ENCODE data around the gene ZYG11A.

- no peak for TF ChIP-seq TEAD4 (IDR thresholded peaks at IDR 0.05)
- no peak for TF ChIP-seq RAD21 (IDR thresholded peaks at IDR 0.05; ENCODE audit: low read depth)
- no peak for TF ChIP-seq EP300 (IDR thresholded peaks at IDR 0.05; ENCODE audit: borderline replicate concordance)
- TF ChIP-seq TAF1 (IDR thresholded peaks at IDR 0.05; ENCODE audit: low read depth) = no peak
- TF ChIP-seq CREB1 (IDR thresholded peaks at IDR 0.05; ENCODE audit: low read depth) = no peak
- no peak for TF ChIP-seq MAX (IDR thresholded peaks at IDR 0.05)
- TF ChIP-seq ZBTB7A (IDR thresholded peaks at IDR 0.05; ENCODE audit: low read depth) = no peak
- TF ChIP-seq FOXM1 (IDR thresholded peaks at IDR 0.05; ENCODE audit: borderline replicate concordance, low read depth) = no peak
- TF ChIP-seq YY1 (IDR thresholded peaks at IDR 0.05; ENCODE audit: low read depth) = no peak
These were observed 5.9 kb downstream of the ZYG11A start for GRCh38 chr1:52848423-52848822.
